IPS DF 4.7 (cell line): Measurements from ENCODE around the gene CFAP251.
"Not testable (repeated sequence)": the region's sequence is repeated elsewhere in the genome, so short reads cannot be mapped to it uniquely, and the experiment has no call there.

Source experiments
- DNase-seq: peaks from one replicate; pipeline ENCODE4 v3.0.0-alpha.2; 2013; ENCODE audit warnings: low spot score; ENCODE audit errors: extremely low read depth

CFAP251 gene

GRCh38 chr12:121974026-121974985, 55.9 kb downstream of the CFAP251 start:
- DNase-seq: no peak

DNA sequence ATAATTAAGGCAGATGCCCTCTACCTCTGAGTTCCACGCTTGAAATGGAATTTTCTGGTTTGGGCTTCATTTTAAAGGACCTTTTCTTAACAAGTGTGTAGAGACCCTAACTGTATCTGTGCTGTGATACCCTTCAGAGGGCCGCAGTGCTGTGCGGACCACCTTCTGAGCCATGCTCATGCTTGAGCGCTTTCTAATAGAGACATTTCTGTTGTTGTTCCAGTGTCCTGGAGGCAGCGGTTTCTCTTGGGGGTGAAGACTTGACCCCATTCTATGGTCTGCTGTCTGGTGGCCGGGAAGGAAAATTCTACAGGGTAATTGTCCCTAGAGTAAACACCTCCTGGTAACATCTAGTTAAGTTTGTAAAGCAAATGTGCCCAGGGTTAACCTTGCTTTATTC, 56.6 kb downstream of the CFAP251 start:
- no peak for DNase-seq

DNA sequence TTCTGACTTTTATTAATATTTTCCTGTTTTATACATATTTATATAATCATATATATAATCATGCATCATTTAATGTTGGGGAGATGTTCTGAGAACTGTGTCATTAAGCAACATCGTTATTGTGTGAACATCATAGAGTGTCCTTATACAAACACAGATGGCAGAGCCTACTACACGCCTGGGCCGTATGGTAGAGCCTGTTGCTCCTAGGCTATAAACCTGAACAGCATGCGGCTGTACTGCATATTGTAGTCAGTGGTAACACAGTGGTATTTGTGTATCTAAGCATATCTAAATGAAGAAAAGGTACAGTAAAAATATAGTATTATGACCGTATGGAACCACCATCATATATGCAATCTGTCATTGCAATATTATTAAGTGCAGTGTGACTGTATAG, 58.6 kb downstream of the CFAP251 start:
- DNase-seq: no peak

DNA sequence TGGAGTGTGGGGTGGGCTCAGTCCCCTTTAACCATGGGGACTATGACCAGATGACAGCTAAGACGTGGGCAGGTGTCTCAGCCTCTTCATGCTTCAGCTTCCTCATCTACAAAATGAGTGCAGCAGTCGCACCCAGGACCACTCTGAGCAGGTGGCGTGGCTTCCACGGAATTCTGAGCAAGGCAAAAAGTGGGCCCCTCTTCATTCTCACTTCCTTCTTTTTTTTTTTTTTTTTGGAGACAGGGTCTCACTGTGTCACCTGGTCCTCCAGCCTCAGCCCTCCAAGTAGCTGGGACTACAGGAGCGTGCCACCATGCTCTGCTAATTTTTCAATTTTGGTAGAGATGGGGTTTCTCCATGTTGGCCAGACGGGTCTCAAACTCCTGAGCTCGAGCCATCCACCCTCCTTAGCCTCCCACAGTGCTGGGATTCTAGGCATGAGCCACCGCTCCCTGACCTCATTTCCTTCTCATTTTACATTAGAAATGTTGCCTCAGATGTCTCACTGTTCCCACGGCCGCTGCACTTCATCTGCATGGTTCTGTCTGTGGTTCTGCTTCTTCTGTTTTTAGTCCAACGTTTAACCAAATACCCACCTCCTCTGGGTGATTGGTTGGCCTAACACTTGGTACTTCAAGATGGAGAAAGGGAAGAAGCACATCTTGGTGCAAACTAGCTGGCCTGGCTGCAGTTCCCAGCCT, 61.9 kb downstream of the CFAP251 start:
- no peak for DNase-seq

- DNase-seq: no peak
These were observed 62.5 kb downstream of the CFAP251 start for GRCh38 chr12:121980892-121981272.

DNA sequence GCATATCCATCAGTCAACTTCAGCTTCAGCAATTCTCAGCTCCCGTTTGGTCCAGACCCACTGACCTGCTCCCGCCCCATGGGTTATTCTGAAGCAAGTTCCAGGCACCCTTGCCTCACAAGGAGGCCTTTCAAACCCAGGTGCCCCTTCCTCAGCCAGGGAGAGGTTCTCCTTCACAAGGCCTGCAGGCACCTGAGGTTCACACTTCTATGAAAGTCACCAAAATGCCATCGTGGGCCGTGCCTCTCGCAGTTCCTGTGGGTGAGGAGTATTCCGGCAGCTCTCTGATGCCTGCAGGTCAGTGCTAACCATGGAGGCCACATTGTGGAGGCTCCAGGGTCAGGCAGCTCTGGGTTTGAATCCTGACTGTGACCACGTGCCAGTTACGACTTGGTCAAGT, 63.1 kb downstream of the CFAP251 start:
- no peak for DNase-seq

- DNase-seq: no peak
These were observed 64.6 kb downstream of the CFAP251 start for GRCh38 chr12:121982950-121983349.

- no peak for DNase-seq
These were observed 65.3 kb downstream of the CFAP251 start for GRCh38 chr12:121983536-121984210.

DNA sequence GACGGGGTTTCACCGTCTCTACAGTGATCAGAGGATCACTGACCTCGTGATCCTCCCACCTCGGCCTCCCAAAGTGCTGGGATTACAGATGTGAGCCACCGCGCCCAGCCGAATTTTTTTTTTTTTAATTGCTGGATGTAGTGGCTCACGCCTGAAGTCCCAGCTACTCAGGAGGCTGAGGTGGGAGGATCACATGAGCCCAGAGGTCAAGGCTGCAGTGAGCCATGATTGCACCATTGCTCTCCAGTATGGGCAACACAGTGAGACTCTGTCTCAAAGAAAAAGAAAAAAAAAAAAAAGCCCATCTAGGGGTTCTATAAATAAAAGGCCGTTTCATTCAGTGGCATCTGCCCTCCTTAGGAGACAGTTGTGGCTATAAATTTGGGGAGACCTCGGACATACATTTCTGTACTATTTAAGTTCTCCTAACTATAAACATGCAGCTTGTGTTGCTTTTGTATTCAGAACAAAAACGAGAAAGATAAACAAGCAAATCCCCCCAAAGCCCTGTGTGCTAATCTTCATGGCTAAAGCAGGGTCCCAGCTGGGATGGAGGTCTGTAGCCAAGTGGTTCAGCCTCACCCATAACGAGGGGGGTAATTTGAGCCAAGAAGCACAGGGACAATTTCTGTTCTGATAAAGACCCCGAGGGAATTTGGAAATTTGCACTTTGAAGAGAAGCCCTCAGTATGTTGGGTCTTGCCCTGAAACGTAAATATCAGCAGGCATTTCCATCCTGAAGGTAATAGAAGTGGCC, 68.3 kb downstream of the CFAP251 start:
- DNase-seq: no peak

DNA sequence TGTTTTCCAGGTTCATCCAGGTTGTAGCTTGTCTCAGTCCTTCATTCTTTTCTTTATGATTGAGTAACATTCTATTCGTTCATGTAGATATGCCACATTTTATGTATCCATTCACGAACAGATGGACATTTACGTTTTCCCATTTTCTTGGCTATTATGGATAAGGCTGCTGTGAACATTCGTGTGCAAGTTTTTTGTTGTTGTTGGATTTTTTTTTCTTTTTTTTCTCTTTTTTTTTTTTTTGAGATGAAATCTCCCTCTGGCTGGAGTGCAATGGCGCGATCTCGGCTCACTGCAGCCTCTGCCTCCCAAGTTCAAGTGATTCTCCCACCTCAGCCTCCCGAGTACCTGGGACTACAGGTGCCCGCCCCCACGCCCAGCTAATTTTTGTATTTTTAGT, 70.1 kb downstream of the CFAP251 start:
- DNase-seq: not testable (repeated sequence)

GRCh38 chr12:121989276-121990113, 71.1 kb downstream of the CFAP251 start:
- no peak for DNase-seq

- DNase-seq: no peak
These were observed 71.8 kb downstream of the CFAP251 start for GRCh38 chr12:121990114-121990647.

- no peak for DNase-seq
These were observed 72.6 kb downstream of the CFAP251 start for GRCh38 chr12:121990692-121991603.

DNA sequence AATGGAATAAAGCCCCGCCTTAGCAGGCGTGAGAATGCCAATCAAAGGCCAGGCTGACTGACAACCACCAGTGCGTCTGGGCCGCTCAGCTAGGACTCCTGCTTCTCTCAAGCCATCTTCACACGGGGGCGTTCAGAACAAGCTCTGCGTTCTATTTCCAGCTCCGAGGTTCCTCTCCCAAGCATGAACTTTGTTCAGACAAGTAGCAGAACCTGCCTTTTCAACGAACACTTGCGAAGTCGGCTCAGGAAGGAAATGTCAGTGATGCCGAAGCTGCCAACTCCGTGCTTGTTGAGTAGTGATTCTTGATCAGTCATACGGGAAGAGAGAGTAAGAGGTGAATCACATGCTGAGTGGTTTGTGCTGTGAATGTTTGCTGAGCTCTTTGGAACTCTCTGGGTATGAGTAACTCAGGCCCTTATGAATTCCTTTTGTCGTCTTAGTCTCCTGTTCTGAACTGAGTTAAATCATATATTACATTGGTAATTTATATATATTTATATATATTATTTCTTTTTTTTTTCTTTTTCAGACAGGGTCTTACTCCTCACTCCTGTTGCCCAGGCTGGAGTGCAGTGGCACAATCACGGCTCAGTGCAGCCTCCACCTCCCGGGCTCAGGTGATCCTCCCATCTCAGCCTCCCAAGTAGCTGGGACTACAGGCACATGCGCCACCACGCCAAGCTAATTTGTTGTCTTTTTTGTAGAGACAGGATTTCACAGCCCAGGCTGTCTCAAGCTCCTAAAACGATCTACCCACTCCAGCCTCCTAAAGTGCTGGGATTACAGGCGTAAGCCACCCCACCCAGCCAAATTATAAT, 73.9 kb downstream of the CFAP251 start:
- DNase-seq: no peak

GRCh38 chr12:121996050-121996944, 77.9 kb downstream of the CFAP251 start:
- no peak for DNase-seq

DNA sequence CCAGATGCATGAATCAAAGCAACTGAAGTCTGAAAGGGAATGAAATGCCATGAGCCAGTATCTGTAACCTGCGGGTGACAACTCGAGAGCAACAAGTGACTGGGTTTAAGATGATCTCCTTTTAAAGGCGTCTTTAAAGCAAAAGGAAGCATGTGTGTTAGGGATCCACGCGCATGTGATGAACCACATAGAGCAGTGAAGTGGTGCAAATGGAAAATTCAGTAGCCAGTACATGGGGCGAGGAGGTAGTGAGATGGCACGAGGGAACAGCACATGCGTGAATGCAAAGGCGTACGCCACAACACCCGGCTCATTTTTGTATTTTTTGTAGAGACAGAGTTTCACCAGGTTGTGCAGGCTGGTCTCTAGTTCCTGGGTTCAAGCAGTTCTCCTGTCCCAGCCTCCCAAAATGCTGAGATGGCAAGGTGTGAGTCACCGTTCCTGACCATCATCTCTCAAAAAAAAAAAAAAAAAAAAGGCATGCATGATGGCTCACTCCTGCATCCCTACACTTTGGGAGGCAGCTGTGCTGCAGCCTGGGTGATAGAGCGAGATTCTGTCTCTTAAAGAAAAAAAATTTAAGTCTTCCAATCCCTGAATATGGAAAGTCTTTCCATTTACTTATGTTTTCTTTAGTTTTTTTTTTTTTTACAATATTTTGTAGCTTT, 78.7 kb downstream of the CFAP251 start:
- no peak for DNase-seq
